Mesenchymal stem cell (in vitro differentiated cells and primary cell): ENCODE measurements around the gene FRY.

Experiments
- DNase-seq: peaks from one replicate; pipeline ENCODE4 v3.0.0-alpha.2; 2013
- H2AFZ ChIP-seq: one replicate; pipeline ENCODE4 v1.6.1; 2013; ENCODE audit warnings: low read depth, mild to moderate bottlenecking, control low read depth, inconsistent platforms, low read length, moderate library complexity
- H2AK5ac ChIP-seq: 2 replicates; pipeline ENCODE4 v1.6.1; 2013; ENCODE audit warnings: low read length, moderate library complexity, mild to moderate bottlenecking, inconsistent platforms; ENCODE audit not compliant: severe bottlenecking
- H2BK120ac ChIP-seq: one replicate; pipeline ENCODE4 v1.6.1; 2013; ENCODE audit warnings: low read depth, mild to moderate bottlenecking, inconsistent platforms, low read length, moderate library complexity
- H2BK12ac ChIP-seq, 2 experiments: one replicate each; pipeline ENCODE4 v1.6.1; 2013; ENCODE audit warnings: inconsistent platforms in 2 of 2, low read length in 2 of 2, mild to moderate bottlenecking in 2 of 2, moderate library complexity in 2 of 2, control low read depth in 1 of 2
- H2BK15ac ChIP-seq: one replicate; pipeline ENCODE4 v1.6.1; 2013; ENCODE audit warnings: mild to moderate bottlenecking, low read depth, inconsistent platforms; ENCODE audit not compliant: poor library complexity, severe bottlenecking
- H2BK5ac ChIP-seq: 2 replicates; pipeline ENCODE4 v1.6.1; 2013; ENCODE audit warnings: low read depth, mild to moderate bottlenecking, low read length, control low read depth, inconsistent platforms; ENCODE audit not compliant: poor library complexity, severe bottlenecking
- H3K14ac ChIP-seq, 2 experiments: one replicate each; pipeline ENCODE4 v1.6.1; 2013; ENCODE audit warnings: inconsistent platforms in 2 of 2, low read length in 2 of 2, control low read depth in 1 of 2, mild to moderate bottlenecking in 1 of 2, moderate library complexity in 1 of 2
- H3K18ac ChIP-seq, 2 experiments: one replicate each; pipeline ENCODE4 v1.6.1; 2013; ENCODE audit warnings: inconsistent platforms in 2 of 2, low read length in 2 of 2, control low read depth in 1 of 2, low read depth in 1 of 2, mild to moderate bottlenecking in 1 of 2
- H3K23ac ChIP-seq, 2 experiments: one replicate each; pipeline ENCODE4 v1.6.1; 2013; ENCODE audit warnings: inconsistent platforms in 2 of 2, low read length in 2 of 2, mild to moderate bottlenecking in 2 of 2, moderate library complexity in 2 of 2, control low read depth in 1 of 2
- H3K27ac ChIP-seq: 2 replicates; pipeline ENCODE4 v1.5.1; 2013; ENCODE audit warnings: mild to moderate bottlenecking, moderate library complexity, low read length, control low read depth, inconsistent platforms; ENCODE audit not compliant: poor library complexity, severe bottlenecking
- H3K27me3 ChIP-seq, 2 experiments: 2 replicates each; pipeline versions ENCODE4 v1.6.1 to v1.7.0; 2013; ENCODE audit warnings: low read length in 2 of 2, mild to moderate bottlenecking in 2 of 2, moderate library complexity in 2 of 2, control low read depth in 1 of 2, inconsistent platforms in 1 of 2; ENCODE audit not compliant: control insufficient read depth in 1 of 2, insufficient read depth in 1 of 2
- H3K36me3 ChIP-seq, 2 experiments: 2 replicates each; pipeline versions ENCODE4 v1.6.1 to v1.7.0; 2013; ENCODE audit warnings: low read length in 2 of 2, control low read depth in 1 of 2, inconsistent platforms in 1 of 2, low read depth in 1 of 2, mild to moderate bottlenecking in 1 of 2; ENCODE audit not compliant: insufficient read depth in 2 of 2, control insufficient read depth in 1 of 2
- H3K4ac ChIP-seq, 2 experiments: one replicate each; pipeline ENCODE4 v1.6.1; 2013; ENCODE audit warnings: inconsistent platforms in 2 of 2, low read length in 2 of 2, mild to moderate bottlenecking in 2 of 2, moderate library complexity in 2 of 2, control low read depth in 1 of 2, low read depth in 1 of 2
- H3K4me1 ChIP-seq: 2 replicates; pipeline ENCODE4 v1.6.1; 2013; ENCODE audit warnings: low read depth, low read length, control low read depth; ENCODE audit not compliant: control insufficient read depth, insufficient read depth
- H3K4me2 ChIP-seq: 2 replicates; pipeline ENCODE4 v1.6.1; 2013; ENCODE audit warnings: low read length, mild to moderate bottlenecking, inconsistent platforms; ENCODE audit not compliant: poor library complexity, severe bottlenecking
- H3K4me3 ChIP-seq, 2 experiments: 2 replicates each; pipeline versions ENCODE4 v1.5.1 to v1.7.0; 2013; ENCODE audit warnings: low read length in 2 of 2, mild to moderate bottlenecking in 2 of 2, control low read depth in 1 of 2, low read depth in 1 of 2; ENCODE audit not compliant: insufficient read depth in 1 of 2
- H3K79me1 ChIP-seq: replicated peaks from 2 replicates; pipeline ENCODE4 v1.6.1; 2013; ENCODE audit warnings: mild to moderate bottlenecking, control low read depth, low read length, inconsistent platforms; ENCODE audit not compliant: poor library complexity, severe bottlenecking
- H3K9ac ChIP-seq: 2 replicates; pipeline ENCODE4 v1.7.0; 2013; ENCODE audit warnings: mild to moderate bottlenecking, low read length, moderate library complexity
- H3K9me3 ChIP-seq: 2 replicates; pipeline ENCODE4 v1.7.0; 2013; ENCODE audit warnings: mild to moderate bottlenecking, low read length; ENCODE audit not compliant: control insufficient read depth
- H4K8ac ChIP-seq: one replicate; pipeline ENCODE4 v1.6.1; 2013; ENCODE audit warnings: inconsistent platforms, mild to moderate bottlenecking, low read length, moderate library complexity
- H4K91ac ChIP-seq: one replicate; pipeline ENCODE4 v1.6.1; 2013; ENCODE audit warnings: mild to moderate bottlenecking, low read length, inconsistent platforms
- WGBS: methylation state at CpG from one replicate; pipeline ENCODE4 v1.1.7; 2013; ENCODE audit warnings: mixed read lengths; 5-methylcytosine and 5-hydroxymethylcytosine counted together

The FRY gene

DNA sequence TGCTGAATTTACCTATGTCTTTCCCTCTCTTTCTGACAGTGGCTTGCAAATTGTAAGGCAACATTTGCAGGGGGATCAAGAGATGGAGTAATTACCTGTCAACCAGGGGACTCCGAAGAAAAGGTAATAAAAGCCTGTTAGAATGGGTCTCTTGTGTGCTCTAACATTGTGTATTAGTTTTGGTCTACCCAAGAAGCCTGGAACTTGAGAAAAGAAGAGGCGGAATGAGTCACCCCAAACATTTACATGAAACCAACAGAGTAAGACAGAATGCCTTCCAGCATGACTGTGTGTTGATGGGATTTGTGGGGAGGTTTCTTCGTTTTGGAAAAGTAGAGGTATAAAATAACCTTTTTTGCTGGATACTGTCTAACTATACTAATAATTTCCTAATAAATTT is 246.9 kb downstream of the FRY start:
- H3K9me3 ChIP-seq: no peaks in the 10 kb centered on the region
- WGBS: 100% methylated on average over 1 of the region's 3 CpGs
- no peaks in the 10 kb centered on the region for H3K4me1 ChIP-seq
- H3K4ac ChIP-seq: no peak overlapping the region
- no peak overlapping the region for H3K23ac ChIP-seq
- H4K91ac ChIP-seq: no peak overlapping the region
- no peak overlapping the region for H3K4me3 ChIP-seq
- DNase-seq: peak; percentile 52
- no peak overlapping the region for H3K27ac ChIP-seq
- H2BK15ac ChIP-seq: no peak overlapping the region
- no peak overlapping the region for H3K4me2 ChIP-seq
- H3K36me3 ChIP-seq: peaks cover 0 to 15% of the 10 kb centered on the region in 2 experiments
- no peak overlapping the region for H3K14ac ChIP-seq
- no peak overlapping the region for H3K18ac ChIP-seq
- H3K27me3 ChIP-seq: no peaks in the 10 kb centered on the region
- no peak overlapping the region for H2BK5ac ChIP-seq
- H3K9ac ChIP-seq: no peak overlapping the region
- H2BK120ac ChIP-seq: no peak overlapping the region
- H2AK5ac ChIP-seq: no peak overlapping the region
- no peak overlapping the region for H2AFZ ChIP-seq
- H4K8ac ChIP-seq: no peak overlapping the region
- no peak overlapping the region for H2BK12ac ChIP-seq
- no peaks in the 10 kb centered on the region for H3K79me1 ChIP-seq

DNA sequence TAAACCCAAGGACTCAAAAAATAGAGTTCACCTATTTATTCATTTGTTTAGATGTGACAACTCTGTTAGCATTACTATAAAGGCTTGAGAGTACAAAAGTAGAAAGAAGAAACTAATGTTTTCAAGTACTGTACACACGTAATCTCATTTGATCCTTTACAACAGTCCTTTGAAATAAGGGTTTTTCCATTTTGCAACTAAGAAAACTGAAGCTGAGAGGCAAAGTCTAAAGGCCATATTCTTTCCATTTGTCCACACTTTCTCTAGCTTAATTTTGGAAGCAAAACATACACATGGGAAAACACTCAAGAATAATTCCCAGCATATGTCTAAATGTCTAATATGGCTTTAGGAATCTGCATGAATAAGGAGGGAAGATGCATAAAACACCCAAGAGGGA is 249.5 kb downstream of the FRY start:
- Histone ChIP-seq H2AFZ (no peak overlapping the region), H3K4me2 (no peak overlapping the region), H3K9me3 (no peaks in the 10 kb centered on the region), H3K4me1 (no peaks in the 10 kb centered on the region), H2BK120ac (no peak overlapping the region), H3K36me3 (peaks cover 0 to 8% of the 10 kb centered on the region in 2 experiments), H3K79me1 (no peaks in the 10 kb centered on the region), H3K18ac (no peak overlapping the region), H2BK5ac (no peak overlapping the region), H3K14ac (no peak overlapping the region), H3K9ac (no peak overlapping the region), H3K23ac (no peak overlapping the region), H2AK5ac (no peak overlapping the region), H4K91ac (no peak overlapping the region), H3K4me3 (no peak overlapping the region), H2BK12ac (no peak overlapping the region), H2BK15ac (no peak overlapping the region), H4K8ac (no peak overlapping the region), H3K4ac (no peak overlapping the region), H3K27me3 (no peaks in the 10 kb centered on the region), H3K27ac (no peak overlapping the region)
- DNase-seq: no peak
- WGBS: 100% methylated on average over 1 of the region's 1 CpG

DNA sequence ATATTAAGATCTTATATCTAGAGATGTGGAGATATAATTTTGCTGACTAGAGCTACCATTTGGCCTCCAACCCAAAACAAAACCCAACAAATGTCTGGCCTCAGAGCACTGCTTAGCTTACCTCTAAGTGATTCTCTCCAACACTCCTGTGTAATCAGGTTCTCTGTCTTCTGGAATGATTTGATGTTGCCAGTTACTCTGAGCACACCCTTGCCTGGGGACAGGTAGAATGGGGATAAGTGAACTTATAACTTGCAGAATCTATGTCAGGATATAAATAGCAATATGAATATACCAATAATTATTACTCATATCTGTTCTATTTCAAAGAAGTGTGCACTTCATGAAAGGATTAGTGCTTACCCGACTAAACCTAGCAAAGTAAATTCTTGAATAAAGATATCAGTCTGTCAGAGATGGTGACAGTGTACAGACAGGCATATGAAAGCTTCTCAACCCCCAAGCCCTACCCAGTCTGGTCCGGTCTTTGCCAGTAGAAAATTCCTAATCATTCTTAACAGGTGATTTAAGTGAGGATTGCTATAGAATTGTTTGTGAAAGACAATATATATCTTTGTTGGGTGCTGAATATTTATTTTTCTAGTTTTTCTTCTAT is 250.6 kb downstream of the FRY start:
- no peaks in the 10 kb centered on the region for H3K79me1 ChIP-seq
- DNase-seq: no peak
- no peaks in the 10 kb centered on the region for H3K4me1 ChIP-seq
- no peak overlapping the region for H3K23ac ChIP-seq
- H3K14ac ChIP-seq: no peak overlapping the region
- no peak overlapping the region for H2BK120ac ChIP-seq
- H3K4me2 ChIP-seq: no peak overlapping the region
- H2BK12ac ChIP-seq: no peak overlapping the region
- no peak overlapping the region for H3K9ac ChIP-seq
- no peak overlapping the region for H2BK5ac ChIP-seq
- H3K36me3 ChIP-seq: peaks cover 0 to 8% of the 10 kb centered on the region in 2 experiments
- no peak overlapping the region for H3K4me3 ChIP-seq
- H2AK5ac ChIP-seq: no peak overlapping the region
- H3K27ac ChIP-seq: no peak overlapping the region
- H3K27me3 ChIP-seq: no peaks in the 10 kb centered on the region
- WGBS: 100% methylated on average over 1 of the region's 2 CpGs
- no peak overlapping the region for H2BK15ac ChIP-seq
- H3K9me3 ChIP-seq: no peaks in the 10 kb centered on the region
- no peak overlapping the region for H4K91ac ChIP-seq
- no peak overlapping the region for H4K8ac ChIP-seq
- H2AFZ ChIP-seq: no peak overlapping the region
- no peak overlapping the region for H3K4ac ChIP-seq
- no peak overlapping the region for H3K18ac ChIP-seq

DNA sequence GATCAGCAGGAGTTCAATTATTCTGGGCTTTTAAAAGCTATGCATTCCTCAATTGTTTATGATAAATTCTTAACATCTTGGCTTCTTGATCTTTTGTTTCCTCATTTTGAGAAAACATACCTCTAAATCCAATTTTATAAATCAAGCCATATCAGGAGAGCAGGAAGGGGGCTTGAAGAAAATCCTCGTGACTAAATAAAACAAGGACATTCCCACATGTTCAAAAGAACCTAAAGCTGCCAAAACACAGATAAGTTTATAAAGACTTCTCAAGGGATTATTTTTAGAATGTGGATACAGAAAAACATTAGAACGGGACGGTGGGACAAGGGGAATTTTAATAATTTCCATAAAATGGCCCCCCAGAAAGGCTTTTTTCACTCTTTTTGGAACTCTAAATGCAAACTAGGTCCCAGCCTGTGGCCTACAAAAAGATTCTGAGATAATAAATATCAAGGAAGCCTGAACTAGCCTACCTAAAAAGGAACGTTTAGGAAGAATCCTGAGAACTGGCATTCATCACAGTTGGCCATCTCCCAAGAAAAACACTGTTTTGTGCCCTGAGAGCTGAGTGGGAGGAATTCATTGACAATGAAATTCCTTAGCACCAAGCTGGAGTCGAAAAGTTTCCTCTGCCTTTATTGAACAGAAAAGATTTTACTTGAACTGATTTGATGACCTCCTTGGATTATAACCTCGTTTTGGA is 253.5 kb downstream of the FRY start:
- DNase-seq: no peak
- H2BK5ac ChIP-seq: no peak overlapping the region
- H2AK5ac ChIP-seq: no peak overlapping the region
- H3K4me1 ChIP-seq: no peaks in the 10 kb centered on the region
- 77% methylated on average over 3 of the region's 6 CpGs for WGBS
- H3K79me1 ChIP-seq: no peaks in the 10 kb centered on the region
- no peak overlapping the region for H2BK120ac ChIP-seq
- H3K36me3 ChIP-seq: peaks cover 0 to 11% of the 10 kb centered on the region in 2 experiments
- peak overlapping the region; percentile 60 for H3K9ac ChIP-seq
- H2BK15ac ChIP-seq: no peak overlapping the region
- no peak overlapping the region for H2BK12ac ChIP-seq
- no peaks in the 10 kb centered on the region for H3K9me3 ChIP-seq
- peak overlapping the region; percentile 37 for H4K8ac ChIP-seq
- H3K27me3 ChIP-seq: no peaks in the 10 kb centered on the region
- no peak overlapping the region for H3K4me3 ChIP-seq
- H3K4ac ChIP-seq: no peak overlapping the region
- no peak overlapping the region for H3K23ac ChIP-seq
- peak overlapping the region; percentile 73 for H3K27ac ChIP-seq
- no peak overlapping the region for H3K4me2 ChIP-seq
- H3K18ac ChIP-seq: no peak overlapping the region
- H3K14ac ChIP-seq: no peak overlapping the region
- H4K91ac ChIP-seq: no peak overlapping the region
- H2AFZ ChIP-seq: no peak overlapping the region
